ENCODE results near the gene TFR2.

The TFR2 gene

DNA sequence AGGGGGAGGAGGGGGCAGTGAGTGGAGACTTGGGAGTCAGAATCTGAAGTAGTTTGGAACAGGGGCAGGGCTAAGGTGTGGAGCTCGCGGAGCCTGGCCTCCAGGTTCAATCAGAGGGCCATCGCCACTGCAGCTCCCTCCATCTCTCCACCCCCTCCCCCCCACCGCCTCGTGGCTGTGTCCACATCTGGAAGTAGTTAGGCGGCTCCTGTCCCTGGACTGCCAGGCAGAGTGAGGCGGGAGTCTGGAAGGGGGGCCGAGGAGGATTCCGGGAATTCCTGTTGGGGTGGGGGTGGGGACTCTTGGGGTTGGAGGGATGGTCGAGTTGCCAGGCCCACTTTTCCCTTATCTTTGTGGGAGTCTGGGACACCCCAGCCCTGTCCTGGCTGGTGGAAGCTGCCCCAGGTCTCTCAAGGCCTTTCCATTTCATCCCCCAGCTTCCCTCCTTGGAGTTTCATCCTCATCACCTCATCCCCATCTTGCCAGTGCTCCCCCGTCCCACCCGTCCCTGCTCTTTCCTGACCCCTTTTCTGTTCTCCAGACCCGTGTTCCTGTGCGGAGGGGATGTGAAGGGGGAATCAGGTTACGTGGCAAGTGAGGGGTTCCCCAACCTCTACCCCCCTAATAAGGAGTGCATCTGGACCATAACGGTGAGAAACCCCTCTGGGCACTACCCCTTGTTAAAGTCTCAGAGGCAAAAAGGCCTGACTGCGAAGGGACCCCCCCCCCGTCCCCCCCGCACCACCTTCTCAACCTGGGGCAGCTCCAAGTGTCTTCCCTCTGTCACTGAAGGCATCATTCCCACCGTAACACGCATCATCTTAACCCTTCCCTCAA is 38.2 kb downstream of the TFR2 start:
- H3K4me3 ChIP-seq (ENCODE audit: low read depth, low read length) = no peak overlapping the region
- no peak for DNase-seq (ENCODE audit: low read depth)
- TF ChIP-seq CTCF (IDR thresholded peaks at IDR 0.05; ENCODE audit: low read depth, low read length, missing control alignments) = no peak

- no peak for TF ChIP-seq CTCF (IDR thresholded peaks at IDR 0.05; ENCODE audit: low read depth, low read length, missing control alignments)
- no peak overlapping the region for H3K4me3 ChIP-seq (ENCODE audit: low read depth, low read length)
- DNase-seq (ENCODE audit: low read depth) = no peak
Measured at GRCh38 chr7:100600730-100601038, 40.7 kb downstream of the TFR2 start.

DNA sequence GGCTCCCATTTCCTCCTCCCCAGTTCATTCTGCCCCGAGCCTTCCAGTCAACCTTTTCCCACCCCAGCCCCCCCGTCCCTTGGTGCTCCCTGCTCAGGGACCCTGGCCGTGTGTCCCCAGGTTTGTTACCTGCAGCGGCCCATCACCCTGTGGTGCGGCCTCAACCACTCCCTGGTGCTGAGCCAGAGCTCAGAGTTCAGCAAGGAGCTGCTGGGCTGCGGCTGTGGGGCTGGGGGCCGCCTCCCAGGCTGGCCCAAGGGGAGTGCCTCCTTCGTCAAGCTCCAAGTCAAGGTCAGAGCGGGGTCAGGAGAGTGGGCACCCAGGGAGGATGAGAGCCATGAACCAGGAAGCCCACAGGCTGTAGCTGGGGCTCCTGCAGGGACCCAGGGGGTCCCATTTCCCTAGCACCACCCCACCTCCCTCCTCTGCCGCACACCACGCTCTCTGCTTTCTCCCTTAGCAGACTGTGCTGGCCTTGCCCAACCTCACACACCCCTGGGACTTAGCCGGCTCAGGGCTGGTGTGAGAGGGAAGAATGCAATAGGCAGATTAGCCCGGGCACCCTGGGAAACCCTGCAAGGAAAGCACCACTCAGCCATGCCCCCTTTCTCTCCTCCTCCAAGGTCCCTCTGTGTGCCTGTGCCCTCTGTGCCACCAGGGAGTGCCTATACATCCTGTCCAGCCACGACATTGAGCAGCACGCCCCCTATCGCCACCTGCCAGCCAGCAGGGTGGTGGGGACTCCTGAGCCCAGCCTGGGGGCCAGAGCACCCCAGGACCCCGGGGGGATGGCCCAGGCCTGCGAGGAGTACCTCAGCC is 41.2 kb downstream of the TFR2 start:
- no peak overlapping the region for H3K4me3 ChIP-seq (ENCODE audit: low read depth, low read length)
- TF ChIP-seq CTCF (IDR thresholded peaks at IDR 0.05; ENCODE audit: low read depth, low read length, missing control alignments) = peak; percentile 33
- no peak for DNase-seq (ENCODE audit: low read depth)

GRCh38 chr7:100598425-100598824 is 42.9 kb downstream of the TFR2 start:
- H3K4me3 ChIP-seq (ENCODE audit: low read depth, low read length) = no peak overlapping the region
- DNase-seq (ENCODE audit: low read depth) = no peak
- TF ChIP-seq CTCF (IDR thresholded peaks at IDR 0.05; ENCODE audit: low read depth, low read length, missing control alignments) = no peak

DNA sequence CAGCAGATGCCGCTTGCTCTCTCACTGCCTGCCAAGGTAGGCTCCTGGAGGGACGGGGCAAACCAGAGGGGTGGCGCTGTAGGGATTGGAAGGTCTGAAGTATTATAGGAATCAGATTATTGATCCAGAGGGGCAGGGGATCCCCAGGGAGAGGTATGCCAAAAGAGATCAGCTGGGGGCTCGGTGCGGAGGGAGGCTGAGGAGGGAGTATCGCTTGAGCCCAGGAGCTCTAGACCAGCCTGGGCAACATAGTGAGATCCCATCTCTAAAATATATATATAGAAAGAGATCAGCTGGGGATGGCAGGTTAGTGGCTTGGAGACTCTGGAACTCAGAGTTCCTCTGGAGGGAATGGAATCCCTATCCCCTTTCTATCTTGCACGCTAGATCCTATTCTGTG is 46.2 kb downstream of the TFR2 start:
- no peak overlapping the region for H3K4me3 ChIP-seq (ENCODE audit: low read depth, low read length)
- TF ChIP-seq CTCF (IDR thresholded peaks at IDR 0.05; ENCODE audit: low read depth, low read length, missing control alignments) = no peak
- no peak for DNase-seq (ENCODE audit: low read depth)

DNA sequence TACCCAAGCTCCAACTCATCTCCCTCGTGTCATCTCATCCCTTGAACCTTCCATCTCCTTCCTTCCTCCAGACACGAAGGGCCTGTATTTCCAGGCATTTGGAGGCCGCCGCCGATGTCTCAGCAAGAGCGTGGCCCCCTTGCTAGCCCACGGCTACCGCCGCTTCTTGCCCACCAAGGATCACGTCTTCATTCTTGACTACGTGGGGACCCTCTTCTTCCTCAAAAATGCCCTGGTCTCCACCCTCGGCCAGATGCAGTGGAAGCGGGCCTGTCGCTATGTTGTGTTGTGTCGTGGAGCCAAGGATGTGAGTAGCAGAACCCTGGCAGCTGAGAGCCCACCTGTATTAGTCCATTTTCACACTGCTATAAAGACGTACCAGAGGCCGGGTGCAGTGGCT is 49.8 kb downstream of the TFR2 start:
- no peak for TF ChIP-seq CTCF (IDR thresholded peaks at IDR 0.05; ENCODE audit: low read depth, low read length, missing control alignments)
- no peak overlapping the region for H3K4me3 ChIP-seq (ENCODE audit: low read depth, low read length)
- no peak for DNase-seq (ENCODE audit: low read depth)

Data from GM12864 (cell line).